Right atrium auricular region (tissue), 2 donors: Measurements from ENCODE around the gene WDR91. TPM values are rescaled to one million over a fixed set of nuclear protein-coding genes. Genes with fewer than 3 reads are reported as not detected.

Experiments
- DNase-seq: peaks from one replicate; pipeline ENCODE4 v3.0.0-alpha.2; 2019; ENCODE audit warnings: low spot score
- H3K27ac ChIP-seq, 2 donors: fragments of 200-600 bp; sonication (generic); 1 replicate in 1 of 2; 2 replicates in 1 of 2; pipeline ENCODE4 v1.5.1; 2016 to 2019
- H3K27me3 ChIP-seq, 2 donors: fragments of 200-600 bp; sonication (generic); one replicate each; pipeline versions ENCODE4 v1.5.1 to v1.6.0; 2017 to 2019
- H3K36me3 ChIP-seq: fragments of 200-600 bp; sonication (generic); one replicate; pipeline ENCODE4 v1.5.1; 2016
- H3K4me1 ChIP-seq, 2 donors: fragments of 200-600 bp; sonication (generic); one replicate each; pipeline versions ENCODE4 v1.5.1 to v1.6.0; 2017 to 2019
- H3K4me3 ChIP-seq, 2 donors: fragments of 200-600 bp; sonication (generic); 1 replicate in 1 of 2; 2 replicates in 1 of 2; pipeline ENCODE4 v1.5.1; 2017 to 2019; ENCODE audit warnings: mild to moderate bottlenecking in 1 of 2, moderate library complexity in 1 of 2
- H3K9me3 ChIP-seq, 2 donors: fragments of 200-600 bp; sonication (generic); one replicate each; pipeline ENCODE4 v1.5.1; 2019
- CTCF ChIP-seq, 2 donors: fragments of 200-600 bp; sonication (generic); IDR thresholded peaks; one replicate each; pipeline ENCODE4 v1.5.1; 2019; ENCODE audit warnings: antibody characterized with exemption in 2 of 2
- total RNA-seq, 2 donors: library from RNA; depleted of rRNA; stranded (reverse); fragments of >200 nt; gene quantifications; one replicate each; pipeline ENCODE4 v1.1.0, GENCODE V29; 2016

WDR91 gene
- total RNA-seq, 2 donors from 2014 or later = 3.3 to 4.5 TPM

- peak overlapping the region; percentile 7 to 97 for H3K27ac ChIP-seq
- H3K36me3 ChIP-seq = peaks cover 34% of the 10 kb centered on the region
- H3K4me3 ChIP-seq = no peak overlapping the region
- peaks cover 0 to 70% of the 10 kb centered on the region in 2 donors for H3K4me1 ChIP-seq
- H3K27me3 ChIP-seq = no peaks in the 10 kb centered on the region
- TF ChIP-seq CTCF (IDR thresholded peaks at IDR 0.05) = no peak
- peak; percentile 58 for DNase-seq
- H3K9me3 ChIP-seq = no peaks in the 10 kb centered on the region
Observed at GRCh38 chr7:135168001-135168400, 43.3 kb downstream of the WDR91 start.

GRCh38 chr7:135167365-135167917 is 43.9 kb downstream of the WDR91 start:
- no peak overlapping the region for H3K4me3 ChIP-seq
- H3K4me1 ChIP-seq = peaks cover 0 to 70% of the 10 kb centered on the region in 2 donors
- H3K27me3 ChIP-seq = no peaks in the 10 kb centered on the region
- DNase-seq = no peak
- no peaks in the 10 kb centered on the region for H3K9me3 ChIP-seq
- H3K27ac ChIP-seq = peak overlapping the region; percentile 7 to 21
- TF ChIP-seq CTCF (IDR thresholded peaks at IDR 0.05) = no peak
- peaks cover 34% of the 10 kb centered on the region for H3K36me3 ChIP-seq

GRCh38 chr7:135166338-135166990 is 44.9 kb downstream of the WDR91 start:
- peak overlapping the region; percentile 45 to 55 for H3K27ac ChIP-seq
- peaks cover 34% of the 10 kb centered on the region for H3K36me3 ChIP-seq
- no peak overlapping the region for H3K4me3 ChIP-seq

GRCh38 chr7:135165862-135166261 is 45.5 kb downstream of the WDR91 start:
- Histone ChIP-seq H3K4me1 (peaks cover 0 to 73% of the 10 kb centered on the region in 2 donors), H3K4me3 (no peak overlapping the region), H3K27ac (peak overlapping the region; percentile 45 to 55), H3K36me3 (peaks cover 34% of the 10 kb centered on the region), H3K9me3 (no peaks in the 10 kb centered on the region), H3K27me3 (no peaks in the 10 kb centered on the region)
- TF ChIP-seq CTCF (IDR thresholded peaks at IDR 0.05) = no peak
- no peak for DNase-seq

More at GRCh38 chr7:135166338-135166990, 44.9 kb downstream of the WDR91 start:
- peaks cover 0 to 72% of the 10 kb centered on the region in 2 donors for H3K4me1 ChIP-seq
- no peak for TF ChIP-seq CTCF (IDR thresholded peaks at IDR 0.05)
- DNase-seq = no peak
- H3K27me3 ChIP-seq = no peaks in the 10 kb centered on the region
- H3K9me3 ChIP-seq = no peaks in the 10 kb centered on the region

GRCh38 chr7:135164357-135165061 is 46.8 kb downstream of the WDR91 start:
- no peaks in the 10 kb centered on the region for H3K27me3 ChIP-seq
- no peak for DNase-seq
- peaks cover 34% of the 10 kb centered on the region for H3K36me3 ChIP-seq
- H3K4me3 ChIP-seq = no peak overlapping the region
- no peaks in the 10 kb centered on the region for H3K9me3 ChIP-seq
- H3K4me1 ChIP-seq = peaks cover 0 to 82% of the 10 kb centered on the region in 2 donors
- H3K27ac ChIP-seq = peak overlapping the region; percentile 26 to 48
- peak in 1 of 2 donors; percentile 20 for TF ChIP-seq CTCF (IDR thresholded peaks at IDR 0.05)
